B cell (primary cell): ENCODE results near the gene NOTCH1. TPM values are rescaled to one million over a fixed set of nuclear protein-coding genes. Genes with fewer than 3 reads are reported as not detected.

Experiments
- ATAC-seq: fragments of 200-7000 bp; cut with Tn5 transposase; one replicate; pipeline ENCODE4 v1.10.0; 2021; ENCODE audit warnings: low read depth, mild to moderate bottlenecking, moderate number of reproducible peaks, moderate library complexity
- CTCF ChIA-PET: fragments of 350-600 bp; sonication (Branson Sonifier 250); formaldehyde crosslinking; loops from one replicate; lab custom pipeline; 2021; ENCODE audit warnings: antibody characterized with exemption, inconsistent platforms; lab: Charles Lee
- POLR2A ChIA-PET: fragments of 350-600 bp; sonication (Branson Sonifier 250); formaldehyde crosslinking; loops from one replicate; lab custom pipeline; 2021; ENCODE audit warnings: antibody characterized with exemption; lab: Charles Lee
- DNase-seq: peaks from one replicate; pipeline ENCODE4 v3.0.0; 2013
- H2AFZ ChIP-seq: 2 replicates; pipeline ENCODE4 v1.6.1; 2012; ENCODE audit warnings: mild to moderate bottlenecking, low read depth, low read length; ENCODE audit not compliant: insufficient read depth, poor library complexity, severe bottlenecking
- H3K27ac ChIP-seq, 2 donors: 1 replicate in 1 of 2; 2 replicates in 1 of 2; pipeline ENCODE4 v1.5.1; 2012 to 2013; ENCODE audit warnings: low read length in 2 of 2, mild to moderate bottlenecking in 2 of 2, moderate library complexity in 1 of 2
- H3K27me3 ChIP-seq, 4 experiments: fragments of 200-600 bp in 1 of 4; sonication (generic) in 1 of 4; replicated peaks in 1 of 4; 1 replicate in 2 of 4; 2 replicates in 2 of 4; pipeline versions ENCODE4 v1.6.1 to v1.7.0; 2013 to 2016; ENCODE audit warnings: low read length in 3 of 4, mild to moderate bottlenecking in 2 of 4, mixed read lengths in 1 of 4, moderate library complexity in 1 of 4; ENCODE audit not compliant: insufficient read depth in 4 of 4, control insufficient read depth in 3 of 4; ENCODE audit errors: control extremely low read depth in 1 of 4
- H3K36me3 ChIP-seq, 2 experiments: replicated peaks in 1 of 2; 1 replicate in 1 of 2; 2 replicates in 1 of 2; pipeline versions ENCODE4 v1.6.1 to v1.7.1; 2013; ENCODE audit warnings: low read length in 1 of 2; ENCODE audit not compliant: insufficient read depth in 2 of 2, control insufficient read depth in 1 of 2; ENCODE audit errors: control extremely low read depth in 1 of 2, extremely low read depth in 1 of 2
- H3K4me1 ChIP-seq, 2 donors: fragments of 200-600 bp in 1 of 2; sonication (generic) in 1 of 2; 1 replicate in 1 of 2; 2 replicates in 1 of 2; pipeline versions ENCODE4 v1.5.1 to v1.6.1; 2013 to 2017; ENCODE audit warnings: low read length in 2 of 2; ENCODE audit not compliant: control insufficient read depth in 2 of 2, insufficient read depth in 2 of 2
- H3K4me2 ChIP-seq: replicated peaks from 2 replicates; pipeline ENCODE3; 2012; ENCODE audit warnings: mild to moderate bottlenecking, low read depth, low read length; ENCODE audit not compliant: poor library complexity, severe bottlenecking
- H3K4me3 ChIP-seq, 5 experiments: fragments of 200-600 bp in 1 of 5; sonication (generic) in 1 of 5; 1 replicate in 3 of 5; 2 replicates in 2 of 5; pipeline versions ENCODE4 v1.5.1 to v1.7.0; 2011 to 2016; ENCODE audit warnings: low read length in 4 of 5, mild to moderate bottlenecking in 4 of 5, low read depth in 2 of 5, control low read depth in 1 of 5, moderate library complexity in 1 of 5; ENCODE audit not compliant: insufficient read depth in 1 of 5; ENCODE audit errors: control extremely low read depth in 1 of 5, extremely low read depth in 1 of 5
- H3K79me2 ChIP-seq: fragments of 200-600 bp; sonication (generic); one replicate; pipeline ENCODE4 v1.6.0; 2016; ENCODE audit warnings: low read length; ENCODE audit not compliant: control insufficient read depth, insufficient read depth
- H3K9ac ChIP-seq: fragments of 200-600 bp; sonication (generic); 2 replicates; pipeline ENCODE4 v1.6.1; 2017; ENCODE audit warnings: mild to moderate bottlenecking, low read length, moderate library complexity
- H3K9me3 ChIP-seq, 3 donors: one replicate each; pipeline versions ENCODE4 v1.6.1 to v1.7.1; 2013; ENCODE audit warnings: low read length in 2 of 3; ENCODE audit not compliant: control insufficient read depth in 2 of 3, insufficient read depth in 1 of 3; ENCODE audit errors: control extremely low read depth in 1 of 3
- H4K20me1 ChIP-seq: 2 replicates; pipeline ENCODE4 v1.6.0; 2012; ENCODE audit warnings: mild to moderate bottlenecking, low read length; ENCODE audit not compliant: insufficient read depth, control insufficient read depth, poor library complexity, severe bottlenecking
- H3K27ac Mint-ChIP-seq: one replicate; pipeline ENCODE4 v1.8.0; 2021; ENCODE audit warnings: mixed read lengths
- H3K27me3 Mint-ChIP-seq: one replicate; pipeline ENCODE4 v1.8.0; 2021; ENCODE audit warnings: mixed read lengths
- H3K4me1 Mint-ChIP-seq: one replicate; pipeline ENCODE4 v1.8.0; 2021; ENCODE audit warnings: mixed read lengths
- H3K4me3 Mint-ChIP-seq: one replicate; pipeline ENCODE4 v1.8.0; 2021; ENCODE audit warnings: mixed read lengths
- H3K9me3 Mint-ChIP-seq: one replicate; pipeline ENCODE4 v1.8.0; 2022; ENCODE audit warnings: mixed read lengths; ENCODE audit not compliant: insufficient read depth
- EZH2 ChIP-seq: IDR thresholded peaks from 2 replicates; pipeline ENCODE4 v1.6.1; 2012; ENCODE audit warnings: borderline replicate concordance, low read depth, mild to moderate bottlenecking, moderate library complexity, low read length; ENCODE audit not compliant: insufficient read depth, poor library complexity, severe bottlenecking
- WGBS: methylation state at CpG from one replicate; pipeline ENCODE4 v1.1.5; 2013; ENCODE audit warnings: missing lambda C conversion rate; ENCODE audit not compliant: insufficient coverage; 5-methylcytosine and 5-hydroxymethylcytosine counted together
- intact Hi-C: fragments of 100-400 bp; cut with micrococcal nuclease; formaldehyde crosslinking; loops from one replicate; pipeline ENCODE4 v1.10.0; 2022
- polyA plus RNA-seq: library from polyadenylated mRNA; depleted of rRNA; stranded (reverse); fragments of >200 nt; gene quantifications from 2 replicates; pipeline ENCODE4 v1.2.3, GENCODE V29; 2012
- total RNA-seq, 2 donors: library from RNA; stranded (reverse); fragments of 120-200 nt in 1 of 2; gene quantifications; 1 replicate in 1 of 2; 2 replicates in 1 of 2; pipeline versions ENCODE4 v1.2.3 to v1.2.4, GENCODE V29; 2013 to 2022
- TF ChIP-seq, protein P1 (sequence below): fragments of 200-600 bp; IDR thresholded peaks from one replicate; pipeline ENCODE4 v1.8.0; 2022; ENCODE audit warnings: antibody characterized with exemption, mild to moderate bottlenecking

The NOTCH1 gene
- total and polyA plus RNA-seq, 2 donors (not counting 1 experiment from before 2014, with no cell fraction given): 16.6 to 38.5 TPM

GRCh38 chr9:136563646-136564325, 17.9 kb upstream of the NOTCH1 start:
- Histone ChIP-seq H2AFZ (no peak overlapping the region), H3K9me3 (peaks cover 0 to 27% (median 12%) of the 10 kb centered on the region in 3 donors), H3K27me3 (no peaks in the 10 kb centered on the region), H3K4me2 (no peak overlapping the region), H3K9ac (no peak overlapping the region), H3K4me3 (no peak overlapping the region), H4K20me1 (no peaks in the 10 kb centered on the region), H3K79me2 (no peaks in the 10 kb centered on the region), H3K36me3 (no peaks in the 10 kb centered on the region), H3K4me1 (peaks cover 10 to 28% of the 10 kb centered on the region in 2 donors), H3K27ac (no peak overlapping the region)
- no peak for TF ChIP-seq EZH2
- TF ChIP-seq, protein P1, sequence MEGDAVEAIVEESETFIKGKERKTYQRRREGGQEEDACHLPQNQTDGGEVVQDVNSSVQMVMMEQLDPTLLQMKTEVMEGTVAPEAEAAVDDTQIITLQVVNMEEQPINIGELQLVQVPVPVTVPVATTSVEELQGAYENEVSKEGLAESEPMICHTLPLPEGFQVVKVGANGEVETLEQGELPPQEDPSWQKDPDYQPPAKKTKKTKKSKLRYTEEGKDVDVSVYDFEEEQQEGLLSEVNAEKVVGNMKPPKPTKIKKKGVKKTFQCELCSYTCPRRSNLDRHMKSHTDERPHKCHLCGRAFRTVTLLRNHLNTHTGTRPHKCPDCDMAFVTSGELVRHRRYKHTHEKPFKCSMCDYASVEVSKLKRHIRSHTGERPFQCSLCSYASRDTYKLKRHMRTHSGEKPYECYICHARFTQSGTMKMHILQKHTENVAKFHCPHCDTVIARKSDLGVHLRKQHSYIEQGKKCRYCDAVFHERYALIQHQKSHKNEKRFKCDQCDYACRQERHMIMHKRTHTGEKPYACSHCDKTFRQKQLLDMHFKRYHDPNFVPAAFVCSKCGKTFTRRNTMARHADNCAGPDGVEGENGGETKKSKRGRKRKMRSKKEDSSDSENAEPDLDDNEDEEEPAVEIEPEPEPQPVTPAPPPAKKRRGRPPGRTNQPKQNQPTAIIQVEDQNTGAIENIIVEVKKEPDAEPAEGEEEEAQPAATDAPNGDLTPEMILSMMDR: no peak
- Mint-ChIP-seq H3K4me3 (no peak overlapping the region), H3K9me3 (no peaks in the 10 kb centered on the region), H3K27ac (no peak overlapping the region), H3K4me1 (peaks cover 6% of the 10 kb centered on the region), H3K27me3 (no peaks in the 10 kb centered on the region)
- CTCF ChIA-PET: no interaction called here
- DNase-seq (no peak), ATAC-seq (no peak)
- 87% methylated on average over 15 of the region's 19 CpGs for WGBS
- intact Hi-C loops: no loop called here
- POLR2A ChIA-PET: no interaction called here

DNA sequence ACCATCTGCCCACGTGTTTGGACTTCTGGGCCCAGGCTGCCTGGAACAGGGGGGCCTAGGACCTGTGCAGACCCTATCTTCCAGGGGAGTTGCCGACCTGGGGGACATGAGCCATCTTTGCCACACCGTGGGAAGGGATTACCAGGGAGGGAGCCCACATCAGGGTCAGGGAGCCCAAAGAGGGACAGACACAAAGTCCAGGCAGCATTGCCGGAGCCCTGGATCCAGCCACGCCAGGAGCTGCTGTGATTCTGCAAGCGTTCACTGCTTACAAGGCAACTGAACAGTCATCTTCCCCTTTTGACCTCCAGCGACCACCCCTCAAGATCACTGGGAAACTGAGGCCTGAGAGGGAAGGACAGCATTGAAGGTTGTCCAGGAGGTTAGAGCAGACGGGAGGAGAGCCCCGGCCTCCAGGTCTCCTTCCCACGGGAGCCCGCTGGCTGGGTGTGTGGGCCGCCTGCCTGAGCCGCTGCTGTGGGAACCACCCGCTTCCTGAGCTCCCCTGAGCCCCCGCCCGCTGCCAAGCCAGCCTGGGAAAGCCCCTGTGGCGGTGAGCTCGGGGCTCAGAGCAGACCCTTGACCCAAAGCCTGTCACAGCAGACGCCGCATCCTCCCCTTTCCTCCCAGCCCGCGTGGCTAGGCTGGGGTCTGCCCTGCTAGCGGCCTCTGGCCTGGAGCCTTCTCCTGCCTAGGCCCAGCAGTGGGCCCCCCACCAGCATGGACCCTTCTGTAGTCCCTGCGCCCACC, 17.1 kb upstream of the NOTCH1 start:
- Mint-ChIP-seq H3K9me3 (no peaks in the 10 kb centered on the region), H3K4me1 (peaks cover 11% of the 10 kb centered on the region), H3K4me3 (no peak overlapping the region), H3K27ac (no peak overlapping the region), H3K27me3 (no peaks in the 10 kb centered on the region)
- ATAC-seq (no peak), DNase-seq (no peak)
- Histone ChIP-seq H2AFZ (no peak overlapping the region), H4K20me1 (no peaks in the 10 kb centered on the region), H3K4me3 (no peak overlapping the region), H3K27ac (no peak overlapping the region), H3K9ac (no peak overlapping the region), H3K4me1 (peaks cover 16 to 33% of the 10 kb centered on the region in 2 donors), H3K9me3 (peaks cover 0 to 31% (median 13%) of the 10 kb centered on the region in 3 donors), H3K27me3 (no peaks in the 10 kb centered on the region), H3K79me2 (no peaks in the 10 kb centered on the region), H3K4me2 (peak overlapping the region; percentile 9), H3K36me3 (no peaks in the 10 kb centered on the region)
- intact Hi-C loops: no loop called here
- TF ChIP-seq, protein P1: no peak
- TF ChIP-seq EZH2: no peak
- ChIA-PET POLR2A (no interaction called here), CTCF (no interaction called here)
- WGBS: 42% methylated on average over 22 of the region's 24 CpGs
